Stimulated activated naive CD8-positive, alpha-beta T cell treated with anti-CD3 and anti-CD28 coated beads, Interleukin-15, Interleukin-2, amounts not matched to agents 100 ng/mL and 50 ng/mL, for 24 hours (primary cell): Measurements from ENCODE around the gene COL18A1.

Experiments
- H3K27ac Mint-ChIP-seq: one replicate; pipeline ENCODE4 v1.8.0; 2021; ENCODE audit warnings: mild to moderate bottlenecking, mixed read lengths
- H3K27me3 Mint-ChIP-seq: one replicate; pipeline ENCODE4 v1.8.0; 2021; ENCODE audit warnings: mixed read lengths
- H3K36me3 Mint-ChIP-seq: one replicate; pipeline ENCODE4 v1.8.0; 2021; ENCODE audit warnings: low read depth, mixed read lengths
- H3K4me1 Mint-ChIP-seq: one replicate; pipeline ENCODE4 v1.8.0; 2021; ENCODE audit warnings: low read depth, mixed read lengths
- H3K4me3 Mint-ChIP-seq: one replicate; pipeline ENCODE4 v1.8.0; 2021; ENCODE audit warnings: mild to moderate bottlenecking, mixed read lengths
- H3K9me3 Mint-ChIP-seq: one replicate; pipeline ENCODE4 v1.8.0; 2021; ENCODE audit warnings: mixed read lengths

The COL18A1 gene

GRCh38 chr21:45513741-45514310 is 108.9 kb downstream of the COL18A1 start:
- peak overlapping the region; percentile 9 for H3K4me3 Mint-ChIP-seq
- no peak overlapping the region for H3K27ac Mint-ChIP-seq
- H3K36me3 Mint-ChIP-seq, result peaks cover 32% of the 10 kb centered on the region
- H3K27me3 Mint-ChIP-seq, result no peaks in the 10 kb centered on the region
- H3K4me1 Mint-ChIP-seq, result peaks cover 12% of the 10 kb centered on the region
- peaks cover 9% of the 10 kb centered on the region for H3K9me3 Mint-ChIP-seq

DNA sequence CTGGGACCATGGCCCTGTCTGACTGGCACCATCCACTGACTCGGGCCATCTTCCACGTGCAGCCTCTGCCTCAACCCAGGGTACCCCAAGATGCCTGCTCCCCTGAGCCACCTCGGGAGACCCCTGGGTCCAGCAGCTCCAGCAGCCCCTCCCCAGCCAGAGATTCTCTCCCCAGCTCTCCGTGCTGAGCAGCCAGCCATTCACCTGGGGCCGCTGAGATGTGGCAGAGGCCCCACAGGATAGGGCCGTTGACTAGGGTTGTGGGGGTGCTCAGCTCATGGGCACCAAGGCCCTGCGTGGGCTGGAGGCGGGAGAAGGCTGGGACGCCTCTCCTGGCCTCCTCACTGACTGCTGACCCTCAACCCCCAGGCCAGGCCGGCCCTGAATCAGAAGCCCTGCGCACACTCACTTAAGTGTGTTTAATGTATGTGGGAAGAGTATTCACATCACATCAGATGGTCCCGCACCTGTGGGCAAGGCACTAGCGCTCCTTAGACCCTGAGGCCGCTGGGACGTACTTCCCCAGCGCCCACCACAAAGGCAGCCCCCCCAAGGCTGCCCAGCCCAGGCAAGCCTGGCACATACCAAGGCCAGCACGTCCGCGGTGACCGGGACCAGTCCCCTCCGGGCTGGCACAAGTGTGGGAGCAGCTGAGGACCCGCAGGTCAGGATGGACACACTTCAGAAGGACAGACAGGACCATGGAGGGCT is 109.5 kb downstream of the COL18A1 start:
- H3K27ac Mint-ChIP-seq, result no peak overlapping the region
- H3K36me3 Mint-ChIP-seq, result peaks cover 38% of the 10 kb centered on the region

DNA sequence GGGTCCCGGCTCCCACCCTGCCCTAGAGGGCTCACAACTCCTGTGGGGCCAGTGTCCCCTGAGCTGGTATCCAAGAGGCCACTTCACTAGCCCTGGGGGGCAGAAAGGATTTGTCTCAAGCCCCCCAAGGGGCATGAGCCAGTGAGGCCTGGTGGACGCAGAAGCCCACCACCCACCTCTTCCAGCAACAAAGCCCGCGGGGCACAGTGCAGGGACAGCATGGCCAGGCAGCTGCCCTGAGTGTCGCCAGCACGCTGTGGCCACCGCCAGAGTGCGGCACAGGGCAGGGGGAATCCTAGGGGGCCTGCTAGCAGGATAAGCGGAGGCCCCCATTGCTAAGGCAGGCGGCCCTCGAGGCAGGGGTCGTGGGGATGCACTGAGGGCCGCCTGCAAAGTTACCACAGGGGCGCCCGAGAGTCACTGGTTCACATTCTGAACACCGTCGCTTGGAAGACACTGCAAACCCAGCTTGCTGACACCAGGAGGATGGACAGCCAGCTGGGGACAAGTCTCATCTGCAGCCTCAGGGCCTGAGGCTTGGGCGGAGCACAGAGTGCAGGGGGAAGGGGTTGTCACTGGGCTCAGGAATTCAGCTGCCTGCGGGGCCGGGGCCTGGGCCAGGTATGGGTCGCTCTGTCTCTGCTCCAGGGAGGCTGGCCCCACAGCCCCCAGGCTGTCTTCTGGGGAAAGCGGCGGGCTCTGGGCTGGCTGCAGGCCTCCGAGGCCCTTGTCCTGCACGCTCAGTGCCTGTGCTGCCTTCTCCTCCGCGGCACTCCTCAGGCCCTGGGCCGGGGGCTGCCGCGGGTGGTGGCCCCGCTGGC is 110.5 kb downstream of the COL18A1 start:
- Mint-ChIP-seq H3K4me3 (no peak overlapping the region), H3K36me3 (peaks cover 48% of the 10 kb centered on the region), H3K27ac (no peak overlapping the region), H3K9me3 (peaks cover 24% of the 10 kb centered on the region), H3K4me1 (peaks cover 13% of the 10 kb centered on the region), H3K27me3 (no peaks in the 10 kb centered on the region)

More for the DNA sequence above, 109.5 kb downstream of the COL18A1 start:
- H3K27me3 Mint-ChIP-seq, result no peaks in the 10 kb centered on the region
- H3K9me3 Mint-ChIP-seq, result peaks cover 15% of the 10 kb centered on the region
- H3K4me1 Mint-ChIP-seq, result peaks cover 13% of the 10 kb centered on the region
- no peak overlapping the region for H3K4me3 Mint-ChIP-seq

DNA sequence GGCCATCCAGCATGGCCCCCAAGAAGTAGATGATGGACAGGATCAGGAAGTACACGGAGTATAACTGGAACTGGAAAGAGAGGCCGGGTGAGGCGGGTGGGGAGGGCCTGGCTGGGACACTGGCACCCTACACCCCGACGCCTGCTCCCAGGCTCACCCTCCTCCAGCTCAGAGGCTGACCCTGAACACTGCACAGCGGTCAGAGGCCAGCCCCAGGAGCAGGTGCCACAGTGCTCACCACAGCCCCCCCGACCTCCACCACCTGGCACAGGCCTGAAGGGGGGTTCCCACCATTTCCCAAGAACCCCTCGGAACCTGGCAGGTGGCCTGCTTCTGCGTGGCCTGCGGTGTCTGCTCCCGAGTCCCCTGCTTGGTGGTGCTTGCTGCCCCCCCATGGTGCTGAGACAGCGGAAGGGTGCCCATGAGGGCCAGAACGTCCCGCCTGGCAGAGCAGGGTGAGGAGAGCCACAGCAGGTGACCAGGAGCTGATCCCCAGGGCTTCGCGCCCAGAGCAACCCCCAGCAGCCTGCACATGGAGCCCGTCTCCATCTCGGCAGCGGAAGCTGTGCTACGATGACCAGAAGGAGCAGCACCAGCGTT is 111.2 kb downstream of the COL18A1 start:
- Mint-ChIP-seq H3K9me3 (peaks cover 24% of the 10 kb centered on the region), H3K27ac (no peak overlapping the region), H3K36me3 (peaks cover 55% of the 10 kb centered on the region), H3K27me3 (no peaks in the 10 kb centered on the region), H3K4me3 (no peak overlapping the region), H3K4me1 (peaks cover 13% of the 10 kb centered on the region)

DNA sequence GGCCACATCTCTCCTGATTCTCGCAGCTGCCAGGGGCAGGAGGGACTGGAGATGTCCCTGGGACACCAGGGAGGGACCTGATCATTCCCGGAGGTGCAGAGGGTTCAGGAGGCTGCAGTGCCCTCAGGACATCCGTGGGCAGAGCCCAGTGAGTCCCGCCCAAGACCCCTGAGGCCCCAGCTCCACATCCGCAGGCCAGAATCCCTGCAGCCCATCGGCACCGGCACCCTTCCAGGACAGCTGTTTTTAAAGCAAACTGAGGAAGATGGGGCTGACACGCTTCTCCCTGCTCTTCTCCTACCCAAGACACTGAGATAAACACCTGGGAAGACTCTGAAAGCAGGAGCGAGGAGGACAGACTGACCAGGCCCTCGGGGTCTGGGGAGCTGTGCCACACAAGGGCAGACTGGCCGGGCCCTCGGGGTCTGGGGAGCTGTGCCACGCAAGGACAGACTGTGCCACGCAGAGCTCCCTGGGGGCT is 111.7 kb downstream of the COL18A1 start:
- H3K27me3 Mint-ChIP-seq, result no peaks in the 10 kb centered on the region
- H3K9me3 Mint-ChIP-seq, result peaks cover 24% of the 10 kb centered on the region
- peaks cover 61% of the 10 kb centered on the region for H3K36me3 Mint-ChIP-seq
- H3K27ac Mint-ChIP-seq, result no peak overlapping the region
- H3K4me3 Mint-ChIP-seq, result no peak overlapping the region
- H3K4me1 Mint-ChIP-seq, result peaks cover 13% of the 10 kb centered on the region

- peaks cover 68% of the 10 kb centered on the region for H3K36me3 Mint-ChIP-seq
Observed at GRCh38 chr21:45517249-45518065, 112.5 kb downstream of the COL18A1 start.

DNA sequence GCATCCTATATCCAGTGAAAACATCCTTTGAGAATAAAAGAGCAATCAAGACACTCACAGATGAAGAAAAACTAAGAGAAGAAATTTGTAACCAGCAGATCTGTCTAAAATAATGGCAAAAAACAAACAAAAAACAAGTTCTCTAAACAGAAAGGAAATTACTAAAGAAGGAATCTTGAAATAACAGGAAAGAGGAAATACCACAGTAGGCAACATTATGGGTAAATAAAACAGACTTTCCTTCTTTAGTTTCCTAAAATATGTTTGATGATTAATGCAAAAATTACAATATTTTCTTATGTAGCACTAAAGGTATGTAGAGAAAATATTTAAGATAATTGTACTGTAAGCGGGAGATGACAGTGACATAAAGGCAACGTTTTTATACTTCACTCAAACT is 113.8 kb downstream of the COL18A1 start:
- H3K36me3 Mint-ChIP-seq, result peaks cover 78% of the 10 kb centered on the region

More at GRCh38 chr21:45517249-45518065, 112.5 kb downstream of the COL18A1 start:
- H3K9me3 Mint-ChIP-seq, result peaks cover 24% of the 10 kb centered on the region
- peak overlapping the region; percentile 22 for H3K4me3 Mint-ChIP-seq
- H3K27me3 Mint-ChIP-seq, result no peaks in the 10 kb centered on the region
- peak overlapping the region; percentile 68 for H3K27ac Mint-ChIP-seq
- peaks cover 13% of the 10 kb centered on the region for H3K4me1 Mint-ChIP-seq

DNA sequence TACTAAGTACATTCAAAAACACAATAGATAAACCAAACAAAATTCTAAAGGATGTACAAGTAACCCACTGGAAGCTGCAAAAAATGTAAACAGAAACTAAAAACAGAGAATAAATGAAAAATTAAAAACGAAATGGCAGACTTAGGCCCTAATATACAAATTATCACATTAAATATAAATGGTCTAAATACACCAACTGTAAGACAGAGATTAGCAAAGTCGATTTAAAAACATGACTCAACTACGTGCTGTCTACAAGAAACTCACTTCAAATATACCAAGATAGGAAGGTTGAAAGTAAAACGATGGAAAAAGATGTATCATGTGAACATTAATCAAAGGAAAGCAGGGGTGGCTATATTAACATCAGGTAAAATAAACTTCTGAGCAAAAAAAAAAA is 114.2 kb downstream of the COL18A1 start:
- peaks cover 24% of the 10 kb centered on the region for H3K9me3 Mint-ChIP-seq
- H3K27ac Mint-ChIP-seq, result no peak overlapping the region

More for the DNA sequence above, 113.8 kb downstream of the COL18A1 start:
- no peak overlapping the region for H3K27ac Mint-ChIP-seq
- H3K4me3 Mint-ChIP-seq, result no peak overlapping the region
- H3K9me3 Mint-ChIP-seq, result peaks cover 24% of the 10 kb centered on the region
- peaks cover 13% of the 10 kb centered on the region for H3K4me1 Mint-ChIP-seq
- H3K27me3 Mint-ChIP-seq, result no peaks in the 10 kb centered on the region

GRCh38 chr21:45521241-45521640 is 116.3 kb downstream of the COL18A1 start:
- Mint-ChIP-seq H3K4me1 (peaks cover 13% of the 10 kb centered on the region), H3K9me3 (peaks cover 24% of the 10 kb centered on the region), H3K4me3 (no peak overlapping the region), H3K27ac (no peak overlapping the region), H3K36me3 (peaks cover 71% of the 10 kb centered on the region), H3K27me3 (no peaks in the 10 kb centered on the region)

More for the DNA sequence above, 114.2 kb downstream of the COL18A1 start:
- H3K27me3 Mint-ChIP-seq, result no peaks in the 10 kb centered on the region
- H3K4me3 Mint-ChIP-seq, result no peak overlapping the region
- peaks cover 13% of the 10 kb centered on the region for H3K4me1 Mint-ChIP-seq
- peaks cover 74% of the 10 kb centered on the region for H3K36me3 Mint-ChIP-seq

GRCh38 chr21:45522381-45522780 is 117.4 kb downstream of the COL18A1 start:
- Mint-ChIP-seq H3K27ac (no peak overlapping the region), H3K4me1 (peaks cover 13% of the 10 kb centered on the region), H3K27me3 (no peaks in the 10 kb centered on the region), H3K36me3 (peaks cover 76% of the 10 kb centered on the region), H3K9me3 (peaks cover 24% of the 10 kb centered on the region), H3K4me3 (no peak overlapping the region)

- H3K36me3 Mint-ChIP-seq, result peaks cover 74% of the 10 kb centered on the region
- peaks cover 21% of the 10 kb centered on the region for H3K9me3 Mint-ChIP-seq
- no peak overlapping the region for H3K27ac Mint-ChIP-seq
- peaks cover 9% of the 10 kb centered on the region for H3K4me1 Mint-ChIP-seq
- H3K4me3 Mint-ChIP-seq, result no peak overlapping the region
- H3K27me3 Mint-ChIP-seq, result no peaks in the 10 kb centered on the region
Observed at GRCh38 chr21:45522986-45523385, 118.0 kb downstream of the COL18A1 start.

- Mint-ChIP-seq H3K27ac (no peak overlapping the region), H3K4me1 (peaks cover 3% of the 10 kb centered on the region), H3K9me3 (peaks cover 18% of the 10 kb centered on the region), H3K36me3 (peaks cover 70% of the 10 kb centered on the region), H3K27me3 (no peaks in the 10 kb centered on the region), H3K4me3 (no peak overlapping the region)
Observed at GRCh38 chr21:45523411-45524101, 118.6 kb downstream of the COL18A1 start.

- H3K27me3 Mint-ChIP-seq, result no peaks in the 10 kb centered on the region
- no peak overlapping the region for H3K4me3 Mint-ChIP-seq
- H3K36me3 Mint-ChIP-seq, result peaks cover 58% of the 10 kb centered on the region
- no peak overlapping the region for H3K27ac Mint-ChIP-seq
- H3K9me3 Mint-ChIP-seq, result peaks cover 6% of the 10 kb centered on the region
- H3K4me1 Mint-ChIP-seq, result no peaks in the 10 kb centered on the region
Observed at GRCh38 chr21:45524756-45525152, 119.8 kb downstream of the COL18A1 start.
